GM06990 (cell line): ENCODE results near the gene VSIG10L.

ENCODE experiments used
- DNase-seq: peaks from one replicate; pipeline ENCODE4 v3.0.0-alpha.2; 2011; ENCODE audit not compliant: insufficient read length; ENCODE audit errors: extremely low read depth
- H3K27me3 ChIP-seq: replicated peaks from 2 replicates; pipeline ENCODE4 v1.6.0; 2011; ENCODE audit warnings: low read length; ENCODE audit not compliant: control insufficient read depth, insufficient read depth
- H3K36me3 ChIP-seq: 2 replicates; pipeline ENCODE4 v1.5.1; 2011; ENCODE audit warnings: low read length; ENCODE audit not compliant: control insufficient read depth, insufficient read depth
- H3K4me3 ChIP-seq: replicated peaks from 2 replicates; pipeline ENCODE4 v1.5.1; 2011; ENCODE audit warnings: low read depth, mild to moderate bottlenecking, control low read depth, low read length
- TF ChIP-seq, protein P1 (sequence below): IDR thresholded peaks from 2 replicates; pipeline ENCODE4 v1.5.1; 2011; ENCODE audit warnings: low read length, control low read depth, mild to moderate bottlenecking, inconsistent platforms; ENCODE audit not compliant: insufficient read depth, poor library complexity, severe bottlenecking

Gene VSIG10L

DNA sequence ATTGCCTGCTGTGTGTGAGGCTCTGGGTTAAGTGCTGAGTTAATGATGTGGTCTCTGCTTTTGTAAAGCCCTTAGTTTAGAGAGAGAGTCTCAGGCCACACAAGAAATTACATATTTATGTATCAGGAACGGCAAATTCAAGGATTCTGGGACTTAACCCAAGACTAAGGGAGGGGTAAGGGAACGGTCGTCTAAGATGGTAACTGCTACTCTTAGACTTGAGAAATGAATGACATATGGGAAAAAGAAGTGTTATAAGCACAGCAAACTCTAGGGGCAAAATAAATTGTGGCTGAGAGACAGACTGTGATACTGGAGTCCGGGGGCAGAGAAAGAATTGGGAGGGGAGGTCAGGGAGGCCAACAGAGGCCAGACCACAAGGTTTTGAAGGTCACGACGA, 10.2 kb downstream of the VSIG10L start:
- H3K4me3 ChIP-seq, result no peak overlapping the region
- H3K36me3 ChIP-seq, result no peaks in the 10 kb centered on the region
- no peak for DNase-seq
- TF ChIP-seq, protein P1, sequence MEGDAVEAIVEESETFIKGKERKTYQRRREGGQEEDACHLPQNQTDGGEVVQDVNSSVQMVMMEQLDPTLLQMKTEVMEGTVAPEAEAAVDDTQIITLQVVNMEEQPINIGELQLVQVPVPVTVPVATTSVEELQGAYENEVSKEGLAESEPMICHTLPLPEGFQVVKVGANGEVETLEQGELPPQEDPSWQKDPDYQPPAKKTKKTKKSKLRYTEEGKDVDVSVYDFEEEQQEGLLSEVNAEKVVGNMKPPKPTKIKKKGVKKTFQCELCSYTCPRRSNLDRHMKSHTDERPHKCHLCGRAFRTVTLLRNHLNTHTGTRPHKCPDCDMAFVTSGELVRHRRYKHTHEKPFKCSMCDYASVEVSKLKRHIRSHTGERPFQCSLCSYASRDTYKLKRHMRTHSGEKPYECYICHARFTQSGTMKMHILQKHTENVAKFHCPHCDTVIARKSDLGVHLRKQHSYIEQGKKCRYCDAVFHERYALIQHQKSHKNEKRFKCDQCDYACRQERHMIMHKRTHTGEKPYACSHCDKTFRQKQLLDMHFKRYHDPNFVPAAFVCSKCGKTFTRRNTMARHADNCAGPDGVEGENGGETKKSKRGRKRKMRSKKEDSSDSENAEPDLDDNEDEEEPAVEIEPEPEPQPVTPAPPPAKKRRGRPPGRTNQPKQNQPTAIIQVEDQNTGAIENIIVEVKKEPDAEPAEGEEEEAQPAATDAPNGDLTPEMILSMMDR, result no peak
- no peaks in the 10 kb centered on the region; the same call in 1 of the 2 replicates for H3K27me3 ChIP-seq

DNA sequence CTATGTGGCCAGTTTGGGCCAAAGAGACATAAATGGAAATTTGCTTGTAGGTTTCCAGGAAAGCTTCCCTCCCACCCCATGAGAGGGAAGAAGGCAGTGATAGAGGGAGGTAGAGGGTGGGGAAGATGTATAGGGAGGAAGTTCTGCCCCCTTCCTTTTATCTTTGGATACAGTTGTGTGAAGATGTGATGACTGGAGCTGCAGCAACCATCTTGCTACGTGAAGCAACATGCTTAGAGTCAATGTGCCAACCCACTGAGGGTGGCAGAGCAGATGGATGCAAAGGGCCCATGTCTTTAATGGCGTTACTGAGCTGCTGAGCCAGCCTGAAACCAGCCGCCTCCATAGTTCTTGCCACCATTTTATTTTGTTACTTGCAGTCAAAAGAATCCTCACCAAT, 10.7 kb downstream of the VSIG10L start:
- Histone ChIP-seq H3K36me3 (no peaks in the 10 kb centered on the region), H3K4me3 (no peak overlapping the region), H3K27me3 (no peaks in the 10 kb centered on the region; the same call in 1 of the 2 replicates)
- TF ChIP-seq, protein P1, result no peak
- no peak for DNase-seq

DNA sequence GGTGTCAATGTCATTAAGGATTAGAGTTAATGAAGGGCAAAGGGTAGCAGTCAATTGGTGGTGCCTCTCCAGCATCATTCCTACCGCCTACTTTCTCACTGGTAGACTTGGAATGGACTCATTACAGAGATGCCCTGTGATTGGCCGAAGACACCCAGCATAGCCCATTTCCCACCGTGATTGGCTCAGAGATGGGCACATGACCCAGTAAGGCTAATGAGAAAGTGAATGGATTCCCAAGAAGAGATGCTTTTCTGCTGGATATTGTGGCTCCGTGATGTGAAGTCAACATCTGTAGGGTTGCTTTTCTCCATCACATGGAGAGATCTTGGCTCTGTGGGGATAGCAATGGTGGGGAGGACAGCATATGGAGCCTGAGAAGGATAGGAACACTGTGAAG, 11.6 kb downstream of the VSIG10L start:
- H3K27me3 ChIP-seq, result no peaks in the 10 kb centered on the region; the same call in 1 of the 2 replicates
- no peak overlapping the region for H3K4me3 ChIP-seq
- no peak for DNase-seq
- no peaks in the 10 kb centered on the region for H3K36me3 ChIP-seq
- TF ChIP-seq, protein P1, result no peak

DNA sequence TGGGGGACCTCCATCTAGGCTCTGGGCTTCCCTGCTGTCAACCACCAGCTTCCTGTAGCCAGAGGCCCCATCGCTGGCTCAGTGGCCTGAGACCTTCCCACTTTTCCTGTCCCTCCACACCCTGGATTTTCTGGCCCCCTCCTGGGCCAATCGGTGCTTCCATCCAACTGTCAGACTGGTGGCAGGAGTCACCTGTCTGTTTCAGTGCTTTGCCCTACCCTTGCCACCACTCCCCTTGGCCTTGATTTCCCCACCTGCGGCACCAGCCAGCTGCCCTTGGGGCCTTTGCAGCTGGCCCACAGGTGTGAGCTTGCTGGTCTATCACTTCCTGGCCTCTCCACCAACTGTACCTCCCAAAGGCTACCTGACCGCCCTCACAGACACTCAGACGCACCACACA, 12.5 kb downstream of the VSIG10L start:
- H3K4me3 ChIP-seq, result no peak overlapping the region
- no peak for DNase-seq
- H3K36me3 ChIP-seq, result no peaks in the 10 kb centered on the region
- H3K27me3 ChIP-seq, result no peaks in the 10 kb centered on the region; the same call in 1 of the 2 replicates
- TF ChIP-seq, protein P1, result no peak

DNA sequence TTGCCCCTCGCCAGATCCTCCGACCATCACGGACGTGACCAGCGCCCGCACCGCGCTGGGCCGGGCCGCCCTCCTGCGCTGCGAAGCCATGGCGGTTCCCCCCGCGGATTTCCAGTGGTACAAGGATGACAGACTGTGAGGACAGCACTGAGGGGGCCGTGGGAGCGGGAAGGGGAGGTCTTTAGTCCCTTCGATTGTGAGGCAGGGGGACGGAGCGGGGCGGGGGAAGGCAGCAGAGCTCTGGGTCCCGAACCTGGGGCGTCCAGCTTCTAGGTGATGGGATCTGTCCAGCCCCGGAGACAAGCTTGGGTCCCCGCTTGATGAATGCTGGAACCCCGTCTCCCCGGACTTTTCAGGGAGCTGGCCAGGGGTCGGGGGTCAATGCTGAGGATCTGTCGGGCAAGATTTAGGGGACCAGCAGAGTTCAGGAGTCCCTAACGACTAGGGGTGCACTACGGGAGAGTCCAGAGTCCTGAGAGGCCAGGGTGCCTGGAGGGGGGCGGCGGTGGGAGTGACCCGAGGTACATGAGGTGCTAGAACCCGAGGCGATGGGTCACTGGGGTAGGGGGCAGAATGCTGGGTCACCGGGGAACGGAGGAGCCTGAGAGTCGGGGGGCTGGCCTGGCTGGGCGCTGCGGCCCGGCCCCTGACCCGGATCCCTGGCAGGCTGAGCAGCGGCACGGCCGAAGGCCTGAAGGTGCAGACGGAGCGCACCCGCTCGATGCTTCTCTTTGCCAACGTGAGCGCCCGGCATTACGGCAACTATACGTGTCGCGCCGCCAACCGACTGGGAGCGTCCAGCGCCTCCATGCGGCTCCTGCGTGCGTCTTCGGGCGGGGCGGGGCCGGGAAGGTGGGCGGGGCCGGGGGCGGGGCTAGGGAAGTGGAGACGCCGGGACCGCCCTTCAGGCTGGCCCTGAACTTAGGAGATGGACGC, 14.6 kb downstream of the VSIG10L start:
- TF ChIP-seq, protein P1, result peak; percentile 26

More for the DNA sequence above, 14.6 kb downstream of the VSIG10L start:
- DNase-seq, result peak; percentile 38
- Histone ChIP-seq H3K36me3 (no peaks in the 10 kb centered on the region), H3K27me3 (no peaks in the 10 kb centered on the region; the same call in 1 of the 2 replicates), H3K4me3 (no peak overlapping the region)
